ENCODE measurements around the gene APOM. TPM values are rescaled to one million over a fixed set of nuclear protein-coding genes. Genes with fewer than 3 reads are reported as not detected.

APOM gene
- polyA plus RNA-seq, 3 donors: 4.2 to 8.3 (median 4.8) TPM

- H3K36me3 Mint-ChIP-seq: peaks cover 16 to 31% of the 10 kb centered on the region in 2 donors
These were observed 47.4 kb downstream of the APOM start, which contains the start of gene ABHD16A for GRCh38 chr6:31702819-31703716. Gene ABHD16A, minus strand, starts transcription at chr6:31703324. Its CDS starts 43 bp downstream, at chr6:31703281.

More at GRCh38 chr6:31702819-31703716, 47.4 kb downstream of the APOM start, which contains the start of gene ABHD16A:
- peaks cover 23% of the 10 kb centered on the region for H3K4me1 Mint-ChIP-seq
- TF ChIP-seq CTCF (IDR thresholded peaks at IDR 0.05): no peak
- under 1% methylated on average over 53 of the region's 54 CpGs for WGBS (ENCODE audit: insufficient coverage)
- Histone ChIP-seq H3K4me3 (replicated peaks in 1 of 3; ENCODE audit: low read depth in 2 of 3, low read length in 3 of 3) (peak within 1 kb of the TSS; percentile 92 to 98 (median 97)), H3K36me3 (replicated peaks in 1 of 2; ENCODE audit: control insufficient read depth in 1 of 2, insufficient read depth in 2 of 2, low read length in 2 of 2) (peaks cover 16 to 32% of the 10 kb centered on the region in 2 donors), H3K27me3 (ENCODE audit: control insufficient read depth in 2 of 2, insufficient read depth in 2 of 2, low read length in 2 of 2) (no peaks in the 10 kb centered on the region), H3K9me3 (replicated peaks in 1 of 2; ENCODE audit: control insufficient read depth in 1 of 2, insufficient read depth in 1 of 2, low read length in 2 of 2) (no peaks in the 10 kb centered on the region), H3K79me2 (ENCODE audit: insufficient read depth, low read length) (peaks cover 45% of the 10 kb centered on the region), H3K27ac (ENCODE audit: low read depth in 1 of 2, low read length in 2 of 2) (peak within 1 kb of the TSS; percentile 94 to 96), H3K9ac (ENCODE audit: insufficient read depth, low read length, poor library complexity, severe bottlenecking) (peak within 1 kb of the TSS; percentile 82), H3K4me2 (replicated peaks; ENCODE audit: extremely low read depth, low read length, poor library complexity, severe bottlenecking) (peak within 1 kb of the TSS; percentile 85), H4K20me1 (ENCODE audit: insufficient read depth, low read length) (peaks cover 24% of the 10 kb centered on the region), H2AFZ (ENCODE audit: insufficient read depth, low read depth, low read length, poor library complexity, severe bottlenecking) (peak within 1 kb of the TSS; percentile 76), H3K4me1 (ENCODE audit: control insufficient read depth in 1 of 2, insufficient read depth in 2 of 2, low read length in 2 of 2) (peaks cover 20 to 26% of the 10 kb centered on the region in 2 donors)
- peaks cover 0 to 1% (median 0%) of the 10 kb centered on the region in 3 donors for H3K27me3 Mint-ChIP-seq (ENCODE audit: low read depth in 3 of 3)
- H3K27ac Mint-ChIP-seq: peak within 1 kb of the TSS; percentile 99 to 100 (median 99)
- peak; percentile 96 to 97 (median 96) for DNase-seq
- H3K4me3 Mint-ChIP-seq: peak within 1 kb of the TSS; percentile 98 to 100
- no peaks in the 10 kb centered on the region for H3K9me3 Mint-ChIP-seq
- intact Hi-C loops (cut with micrococcal nuclease): loop anchor here in 1 of 2 donors (2.0 to 5.0 kb wide), 2 partner anchors 24 to 36 kb away; partner anchors contain the start of genes CSNK2B and LY6G5B
